CD1c-positive myeloid dendritic cell (primary cell): ENCODE measurements around the gene CLDN5.
"Not testable (repeated sequence)": the region's sequence is repeated elsewhere in the genome, so short reads cannot be mapped to it uniquely, and the experiment has no call there.

Experiments
- DNase-seq: peaks from one replicate; pipeline ENCODE4 v3.0.0-alpha.2; 2016; ENCODE audit errors: extremely low spot score

CLDN5 gene

DNA sequence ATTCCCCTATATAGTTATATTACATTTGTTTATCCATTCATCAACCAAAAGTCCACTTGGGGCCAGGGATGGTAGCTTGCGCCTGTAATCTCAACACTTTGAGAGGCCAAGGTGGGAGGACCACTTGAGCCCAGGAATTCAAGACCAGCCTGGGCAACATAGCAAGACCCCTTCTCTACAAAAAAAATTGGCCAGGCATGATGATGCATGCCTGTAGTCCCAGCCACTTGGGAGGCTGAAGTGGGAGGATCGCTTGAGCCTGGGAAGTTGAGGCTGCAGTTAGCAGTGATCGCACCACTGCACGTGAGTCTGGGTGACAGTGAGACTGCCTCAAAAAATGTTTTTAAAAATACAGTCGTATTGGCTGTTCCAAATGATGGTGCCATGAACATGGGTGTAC, 24.2 kb upstream of the CLDN5 start:
- DNase-seq: not testable (repeated sequence)

DNA sequence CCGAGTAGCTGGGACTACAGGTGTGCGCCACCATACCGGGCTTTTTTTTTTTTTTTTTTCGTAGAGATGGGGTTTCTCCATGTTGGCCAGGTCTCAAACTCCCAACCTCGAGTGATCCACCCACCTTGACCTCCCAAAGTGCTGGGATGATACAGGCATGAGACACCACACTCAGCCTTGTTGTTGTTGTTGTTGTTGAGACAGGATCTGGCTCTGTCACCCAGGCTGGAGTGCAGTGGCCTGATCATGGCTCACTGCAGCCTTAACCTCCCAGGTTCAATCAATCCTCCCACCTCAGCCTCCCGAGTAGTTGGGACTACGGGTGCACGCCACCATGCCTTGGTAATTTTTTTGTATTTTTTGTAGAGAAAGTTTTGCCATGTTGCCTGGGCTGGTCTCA, 23.4 kb upstream of the CLDN5 start:
- no peak for DNase-seq

DNA sequence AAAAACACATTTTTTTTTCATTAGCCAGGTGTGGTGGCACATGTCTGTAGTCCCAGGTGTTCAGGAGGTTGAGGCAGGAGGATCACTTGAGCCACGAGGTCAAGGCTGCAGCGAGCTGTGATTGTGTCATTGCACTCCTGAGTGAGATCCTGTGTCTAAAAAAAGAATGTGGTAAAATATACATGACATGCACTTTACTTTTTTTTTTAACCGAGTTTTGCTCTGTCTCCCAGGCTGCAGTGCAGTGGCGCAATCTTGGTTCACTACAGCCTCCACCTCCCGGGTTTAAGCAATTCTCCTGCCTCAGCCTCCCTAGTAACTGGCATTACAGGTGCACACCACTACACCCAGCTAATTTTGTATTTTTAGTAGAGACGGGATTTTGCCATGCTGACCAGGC, 22.5 kb upstream of the CLDN5 start:
- no peak for DNase-seq

DNA sequence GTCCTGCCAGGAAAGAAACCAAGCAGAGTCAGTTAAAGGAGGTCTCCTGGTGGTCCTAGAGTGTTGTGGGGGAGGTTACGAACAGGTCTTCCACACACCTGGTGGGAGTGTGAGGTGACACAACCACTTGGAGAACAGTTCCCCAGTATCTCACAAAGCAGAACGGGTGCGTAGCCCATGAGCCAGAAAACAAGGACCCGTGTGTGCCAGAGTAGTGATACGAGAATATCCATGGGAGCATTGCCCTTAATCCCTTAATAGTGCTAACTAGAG, 21.7 kb upstream of the CLDN5 start:
- DNase-seq: no peak

DNA sequence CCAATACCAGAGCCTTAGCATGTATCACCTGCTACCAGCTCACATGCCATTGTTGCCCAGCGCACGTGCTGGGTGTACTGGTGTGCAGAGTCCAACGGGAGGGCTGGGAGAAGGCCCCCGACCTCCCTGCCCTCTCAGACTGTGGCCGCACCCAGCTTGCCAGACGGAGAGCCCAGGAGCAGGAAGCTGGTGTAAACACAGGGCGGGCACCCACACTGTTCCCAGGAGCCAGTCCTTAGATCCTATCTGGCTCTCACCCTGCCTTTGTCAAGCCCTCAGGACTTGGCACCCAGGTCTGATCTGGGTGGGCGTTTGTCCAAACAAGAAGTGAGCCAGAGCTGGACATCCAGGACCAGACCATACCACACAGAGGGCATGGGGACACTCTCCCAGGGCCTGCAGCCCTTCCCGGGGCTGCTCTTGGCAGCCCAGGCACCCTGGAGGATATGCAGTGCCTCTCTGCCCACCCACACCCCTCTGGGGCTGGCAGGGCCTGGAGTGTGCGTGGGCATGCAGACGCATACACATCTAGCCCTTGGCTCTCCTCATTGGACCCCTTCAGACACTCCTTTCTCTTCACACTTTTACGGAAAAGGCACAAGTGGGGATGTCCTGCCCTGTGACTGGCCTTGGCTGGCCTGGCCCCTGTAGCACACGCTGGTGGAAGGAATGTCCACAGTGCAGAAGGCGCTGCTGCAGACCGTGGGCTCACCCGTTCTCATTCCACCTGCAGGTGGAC, 19.9 kb upstream of the CLDN5 start:
- no peak for DNase-seq

DNA sequence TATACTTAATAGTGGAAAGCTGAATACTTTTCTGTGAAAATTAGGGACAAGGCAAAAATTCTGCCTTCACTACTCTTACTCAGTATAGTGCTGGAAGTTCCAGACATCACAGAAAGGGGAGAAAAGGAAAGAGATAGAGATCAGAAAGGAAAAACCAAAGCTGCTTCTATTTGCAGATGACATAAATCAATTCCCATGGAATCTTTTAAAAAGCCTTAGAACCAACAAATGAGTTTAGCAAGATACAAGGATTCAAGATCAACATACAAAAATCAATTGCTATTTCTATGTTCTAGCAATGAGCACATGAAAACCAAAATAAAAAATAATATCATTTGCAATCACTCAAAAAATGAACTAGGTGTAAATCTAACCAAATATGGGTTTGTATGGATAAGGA, 16.2 kb upstream of the CLDN5 start:
- DNase-seq: no peak

DNA sequence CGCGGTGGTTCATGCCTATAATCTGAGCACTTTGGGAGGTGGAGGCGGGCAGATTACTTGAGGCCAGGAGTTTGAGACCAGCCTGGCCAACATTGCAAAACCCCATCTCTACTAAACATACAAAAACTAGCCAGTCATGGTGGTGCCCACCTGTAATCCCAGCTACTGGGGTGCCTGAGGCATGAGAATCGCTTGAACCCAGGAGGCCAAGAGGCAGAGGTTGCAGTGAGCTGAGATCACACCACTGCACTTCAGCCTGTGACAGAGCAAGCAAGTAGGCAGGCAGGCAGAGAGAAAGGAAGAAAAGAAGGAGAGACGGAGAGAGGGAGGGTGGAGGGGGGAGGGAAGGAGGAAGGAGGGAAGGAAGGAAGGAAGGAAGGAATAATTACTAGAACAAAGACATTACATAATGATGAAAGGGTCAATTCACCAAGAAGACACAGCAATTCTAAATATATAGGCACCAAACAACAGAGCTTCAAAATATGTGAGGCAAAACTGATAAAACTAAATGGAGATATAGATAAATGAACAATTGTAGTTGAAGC, 13.8 kb upstream of the CLDN5 start:
- no peak for DNase-seq

DNA sequence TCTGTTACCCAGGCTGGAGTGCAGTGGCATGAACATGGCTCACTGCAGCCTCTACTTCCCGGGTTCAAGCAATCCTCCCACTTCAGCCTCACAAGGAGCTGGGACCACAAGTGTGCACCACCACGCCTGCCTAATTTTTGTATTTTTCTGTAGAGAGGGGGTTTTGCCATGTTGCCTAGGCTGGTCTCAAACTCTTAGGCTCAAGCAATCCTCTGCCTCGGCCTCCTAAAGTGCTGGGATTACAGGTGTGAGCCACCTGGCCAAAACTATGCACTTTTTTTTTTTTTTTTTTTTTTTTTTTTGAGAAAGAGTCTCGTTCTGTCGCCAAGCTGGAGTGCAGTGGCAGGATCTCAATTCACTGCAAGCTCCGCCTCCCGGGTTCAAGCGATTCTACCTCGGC, 12.4 kb upstream of the CLDN5 start:
- no peak for DNase-seq

DNA sequence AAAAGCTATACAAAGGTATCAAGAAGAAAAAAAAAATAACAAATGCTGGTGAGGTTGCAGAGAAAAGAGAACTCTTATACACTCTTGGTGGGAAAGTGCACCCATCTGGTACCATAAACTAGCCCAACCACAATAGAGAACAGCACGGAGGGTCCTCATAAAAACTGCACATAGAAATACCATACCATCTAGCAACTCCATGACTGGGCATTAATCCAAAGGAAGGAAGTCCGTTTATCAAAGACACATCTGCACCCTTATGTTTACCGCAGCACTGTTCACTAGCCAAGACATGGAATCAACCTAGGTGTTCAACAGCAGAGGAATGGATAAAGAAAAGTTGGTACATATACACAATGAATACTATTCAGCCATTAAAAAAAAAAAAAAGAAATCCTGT, 10.8 kb upstream of the CLDN5 start:
- no peak for DNase-seq

DNA sequence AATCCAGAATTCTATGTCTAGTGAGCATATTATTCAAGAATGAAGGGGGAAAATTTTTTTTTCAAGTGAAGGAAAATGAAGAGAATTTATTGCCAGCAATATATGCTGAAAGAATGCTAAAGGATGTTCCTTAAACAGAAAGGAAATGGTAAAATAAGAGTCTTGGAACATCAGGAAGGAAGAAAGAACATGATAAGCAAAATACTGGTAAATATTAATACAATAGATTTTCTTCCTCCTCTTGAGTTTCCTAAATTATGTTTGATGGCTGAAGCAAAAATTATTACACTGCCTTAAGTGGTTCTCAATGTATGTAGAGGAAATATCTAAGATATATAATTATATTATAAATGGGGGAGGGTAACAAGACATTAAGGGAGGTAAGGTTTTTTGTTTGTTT, 9.6 kb upstream of the CLDN5 start:
- DNase-seq: no peak

DNA sequence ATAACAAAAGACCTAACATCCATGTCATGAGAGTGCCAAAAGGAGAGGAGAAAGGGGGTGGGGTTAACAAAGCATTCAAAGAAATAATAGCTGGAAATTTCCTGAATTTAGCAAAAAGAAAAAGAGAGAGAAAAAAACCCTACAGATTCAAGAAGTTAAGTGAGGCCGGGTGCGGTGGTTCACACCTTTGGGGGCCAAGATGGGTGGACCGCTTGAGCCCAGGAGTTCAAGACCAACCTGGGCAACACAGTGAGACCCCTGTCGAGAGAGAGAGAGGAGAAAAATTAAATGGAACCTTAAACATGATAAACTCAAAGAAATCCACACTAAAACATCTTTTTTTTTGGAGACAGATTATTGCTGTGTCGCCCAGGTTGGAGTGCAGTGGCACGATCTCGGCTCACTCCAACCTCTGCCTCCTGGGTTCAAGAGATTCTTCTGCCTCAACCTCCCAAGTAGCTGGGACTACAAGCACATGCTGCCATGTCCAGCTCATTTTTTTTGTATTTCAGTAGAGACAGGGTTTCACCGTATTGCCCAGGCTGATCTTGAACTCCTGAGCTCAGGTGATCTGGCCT, 8.9 kb upstream of the CLDN5 start:
- DNase-seq: no peak

DNA sequence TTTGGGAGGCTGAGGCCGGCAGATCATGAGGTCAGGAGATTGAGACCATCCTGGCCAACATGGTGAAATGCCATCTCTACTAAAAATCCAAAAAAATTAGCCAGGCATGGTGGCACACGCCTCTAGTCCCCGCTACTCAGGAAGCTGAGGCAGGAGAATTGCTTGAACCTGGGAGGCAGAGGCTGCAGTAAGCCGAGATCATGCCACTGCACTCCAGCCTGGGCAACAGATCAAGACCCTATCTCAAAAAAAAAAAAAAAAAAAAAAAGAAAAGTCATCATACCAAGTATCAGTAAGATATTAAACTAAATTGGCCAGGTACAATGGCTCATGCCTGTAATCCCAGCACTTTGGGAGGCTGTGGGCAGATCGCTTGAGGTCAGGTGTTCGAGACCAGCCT, 7.1 kb upstream of the CLDN5 start:
- not testable (repeated sequence) for DNase-seq

DNA sequence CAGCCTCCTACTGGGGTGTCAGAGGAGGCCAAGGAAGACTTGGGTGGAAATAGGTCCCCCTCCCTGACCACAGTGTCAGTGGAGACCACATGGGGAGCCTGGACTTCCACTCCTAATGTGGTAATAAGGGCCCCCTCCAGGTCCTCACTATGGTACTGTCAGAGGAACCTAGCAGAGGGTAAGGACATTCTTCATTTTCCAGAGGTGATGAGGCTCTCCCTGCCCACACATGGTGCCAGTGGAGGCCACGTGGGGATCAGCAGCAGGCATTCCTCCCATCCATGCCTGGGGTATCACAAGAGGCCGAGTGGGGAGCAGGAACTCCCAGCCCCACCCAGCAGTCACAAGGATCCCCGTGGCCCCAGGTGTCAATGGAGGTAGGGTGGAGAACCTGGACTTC, 6.5 kb upstream of the CLDN5 start:
- DNase-seq: no peak

DNA sequence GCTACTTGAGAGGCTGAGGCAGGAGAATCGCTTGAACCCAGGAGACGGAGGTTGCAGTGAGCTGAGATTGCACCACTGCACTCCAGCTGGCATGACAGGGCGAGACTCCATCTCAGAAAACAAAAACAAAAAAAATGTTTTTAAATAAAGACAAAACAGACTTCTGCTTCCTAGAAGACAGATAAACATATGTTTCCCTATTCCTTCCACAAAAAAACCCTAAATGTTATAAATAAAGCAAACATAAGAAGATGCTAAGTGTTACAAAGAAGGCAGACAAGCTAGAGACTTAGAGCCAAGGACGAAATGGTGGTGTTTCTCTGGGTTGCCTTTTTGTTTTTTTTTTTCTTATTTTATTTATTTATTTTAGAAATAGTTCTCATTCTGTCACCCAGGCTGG, 5.6 kb upstream of the CLDN5 start:
- no peak for DNase-seq

DNA sequence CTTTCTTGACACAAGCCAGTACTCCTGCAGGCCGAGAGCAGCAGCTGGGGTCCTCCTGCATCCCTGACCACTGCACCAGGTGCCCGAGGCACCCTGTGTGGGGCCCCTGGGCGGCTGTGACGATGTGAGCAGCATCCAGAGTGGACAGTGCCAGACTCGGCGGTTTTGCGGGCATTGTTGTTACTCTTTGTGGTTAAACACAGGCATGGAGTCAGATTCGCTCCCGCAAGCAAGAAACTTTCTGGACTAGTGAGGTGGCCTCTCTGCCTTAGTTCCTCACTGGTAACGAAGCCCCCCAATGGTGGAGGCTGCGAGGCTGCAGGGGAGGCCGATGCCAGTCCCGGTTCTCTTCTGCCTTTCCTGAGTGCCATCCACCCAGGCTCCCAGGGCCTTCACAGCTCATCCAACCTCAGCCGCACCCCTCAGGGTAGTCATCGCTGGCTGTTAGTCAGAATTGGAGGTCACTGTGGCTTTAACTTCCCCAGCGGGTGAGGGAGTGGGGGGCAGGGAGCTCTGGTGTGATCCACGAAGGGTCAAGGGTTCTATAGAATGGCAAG, 3.7 kb upstream of the CLDN5 start:
- no peak for DNase-seq

DNA sequence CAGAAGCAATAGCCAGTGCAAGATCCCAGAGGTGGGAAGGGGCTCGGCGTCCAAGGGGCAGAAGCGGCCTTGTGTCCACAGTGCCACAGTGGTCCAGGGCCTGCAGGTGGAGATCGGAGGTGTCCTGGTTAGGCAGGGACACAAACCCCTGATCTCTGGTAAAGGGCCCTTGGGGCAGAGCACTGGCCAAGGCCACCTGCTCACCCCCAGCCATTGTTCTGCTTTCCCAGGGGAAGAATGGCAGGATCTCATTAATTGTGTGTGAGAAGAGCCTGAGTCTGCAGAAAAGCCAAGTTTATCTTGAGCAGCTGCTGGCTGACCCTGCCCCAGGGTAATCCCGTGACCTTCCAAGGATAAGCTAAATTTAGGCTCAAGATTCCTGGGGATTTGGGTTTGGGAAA, 3.1 kb upstream of the CLDN5 start:
- DNase-seq: no peak

DNA sequence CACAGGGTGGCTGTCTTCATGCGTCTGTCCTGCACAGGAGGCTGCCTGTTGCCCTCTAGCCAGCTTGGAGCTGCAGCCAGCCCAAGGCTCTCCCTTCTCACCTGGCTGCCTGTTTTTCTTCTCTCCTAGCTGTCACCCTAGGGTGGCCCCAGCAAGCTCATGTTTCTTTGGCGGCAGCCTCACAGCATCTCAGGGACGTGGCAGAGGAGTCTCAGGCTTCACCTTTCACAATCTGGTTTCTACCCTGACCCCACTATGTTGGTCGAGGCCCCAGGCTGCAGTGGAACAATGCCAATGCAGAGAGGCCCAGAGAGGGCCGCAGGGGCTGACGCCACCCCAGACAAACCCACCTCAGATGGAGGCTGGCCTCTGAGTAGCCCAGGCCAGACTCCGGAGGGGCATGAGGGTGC, 2.5 kb upstream of the CLDN5 start:
- DNase-seq: no peak

DNA sequence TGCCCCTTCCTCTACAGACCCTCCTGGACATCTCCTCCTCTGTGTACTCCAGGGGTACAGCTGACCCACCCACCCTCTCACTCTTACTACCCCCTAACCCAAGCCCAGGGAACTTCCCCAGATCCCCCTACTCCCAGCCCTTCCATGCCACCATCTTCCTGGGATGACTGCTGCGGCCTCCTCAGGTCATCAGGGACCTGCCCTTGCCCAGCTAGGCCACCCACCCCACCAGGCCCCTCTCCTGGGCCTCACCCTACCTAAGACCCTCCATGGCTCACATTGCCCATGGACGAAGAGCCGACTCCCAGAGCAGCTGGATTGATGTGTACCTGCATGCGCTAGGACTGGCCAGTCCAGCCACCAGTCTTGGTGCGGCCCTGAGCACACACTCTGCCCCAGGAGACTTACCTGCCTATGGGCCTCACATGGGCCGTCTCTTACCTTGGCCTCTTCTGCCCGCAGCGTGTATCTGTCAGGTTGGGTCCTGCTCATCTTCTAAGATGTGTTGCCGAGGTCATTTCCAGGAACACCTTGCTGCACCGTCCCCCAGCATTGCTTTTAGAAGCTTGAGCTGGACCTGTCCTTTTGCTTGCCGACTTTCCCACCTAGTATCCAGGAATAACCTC, 2.0 kb upstream of the CLDN5 start:
- no peak for DNase-seq

DNA sequence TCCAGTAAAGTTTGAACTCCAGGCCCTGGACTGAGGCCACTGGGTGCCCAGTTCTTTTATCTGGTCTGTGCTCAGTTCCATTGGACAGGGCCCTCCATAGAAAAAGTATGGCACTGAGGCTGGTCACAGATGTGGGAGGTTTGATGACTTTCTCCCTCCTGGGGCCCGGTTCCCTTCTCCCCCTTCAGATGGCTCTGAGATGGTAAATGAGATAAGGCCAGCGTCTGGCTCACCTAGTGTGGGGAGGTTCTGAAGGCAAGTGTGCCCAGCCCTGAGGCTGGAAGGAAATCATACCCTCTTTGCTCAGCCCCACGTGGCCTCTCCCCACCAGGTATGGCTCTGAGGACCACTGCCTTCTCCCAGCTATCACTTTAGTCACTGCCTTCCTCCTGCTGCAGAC, 1.5 kb upstream of the CLDN5 start:
- DNase-seq: no peak

DNA sequence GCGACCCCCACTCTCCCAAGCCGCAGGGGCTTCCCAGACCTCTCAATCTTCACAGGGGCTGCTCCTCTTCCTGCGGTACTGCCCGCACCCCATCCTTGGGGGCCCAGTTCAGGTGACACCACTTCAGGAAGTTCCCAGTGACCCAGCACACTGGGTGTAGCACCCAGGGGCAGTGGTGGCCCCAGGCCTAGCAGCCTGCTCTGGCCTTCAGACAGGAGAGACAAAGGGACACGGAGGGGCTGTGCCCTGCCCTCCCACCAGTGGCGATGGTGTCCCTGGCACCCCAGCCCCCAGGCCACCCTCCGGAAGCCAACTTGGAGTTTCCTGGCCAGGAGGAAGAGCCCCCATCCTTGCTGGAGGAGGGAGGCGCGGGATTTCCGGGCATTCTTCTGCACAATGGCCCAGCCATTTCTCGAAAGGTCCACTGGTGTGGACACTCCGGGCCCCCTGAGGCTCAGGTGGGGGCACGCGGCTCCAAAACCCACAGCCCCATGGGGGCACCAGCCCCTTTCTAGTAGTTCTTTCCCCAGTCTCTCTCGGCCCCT, 978 bp upstream of the CLDN5 start:
- DNase-seq: no peak

DNA sequence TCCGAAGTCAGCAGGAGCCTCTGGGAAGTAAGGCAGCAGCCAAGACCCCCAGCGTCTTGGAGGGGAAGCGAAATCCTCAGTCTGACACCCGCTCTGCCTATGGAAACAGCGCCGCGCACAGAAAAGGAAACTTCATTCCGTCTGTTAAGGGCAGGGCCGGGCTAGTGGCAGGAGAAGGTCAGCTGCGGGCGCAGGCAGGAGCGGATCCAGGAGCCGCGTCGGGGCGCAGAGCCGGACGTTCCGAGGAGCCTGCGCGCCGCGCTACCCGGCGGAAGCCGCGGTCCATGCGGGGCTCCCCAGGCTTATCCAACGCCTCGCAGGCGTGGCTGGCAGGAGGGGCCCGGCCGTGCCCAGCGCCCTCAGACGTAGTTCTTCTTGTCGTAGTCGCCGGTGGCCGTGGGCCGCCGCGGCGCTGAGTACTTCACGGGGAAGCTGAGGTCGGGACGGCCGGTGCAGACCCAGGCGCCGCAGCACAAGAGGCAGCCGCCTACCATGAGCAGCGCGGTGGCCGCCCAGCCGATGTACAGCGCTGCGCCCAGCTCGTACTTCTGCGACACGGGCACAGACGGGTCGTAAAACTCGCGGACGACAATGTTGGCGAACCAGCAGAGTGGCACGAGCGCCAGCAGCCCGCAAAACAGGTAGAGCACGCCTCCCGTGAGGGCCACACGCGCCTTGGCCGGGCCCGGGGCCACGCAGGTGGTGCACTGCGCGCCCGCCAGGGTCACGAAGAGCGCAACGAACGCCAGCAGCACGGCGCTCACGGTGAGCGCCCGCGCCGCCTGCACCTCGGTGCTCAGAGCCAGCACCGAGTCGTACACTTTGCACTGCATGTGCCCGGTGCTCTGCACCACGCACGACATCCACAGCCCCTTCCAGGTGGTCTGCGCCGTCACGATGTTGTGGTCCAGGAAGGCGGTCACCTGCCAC, 705 bp downstream of the CLDN5 start:
- DNase-seq: no peak

DNA sequence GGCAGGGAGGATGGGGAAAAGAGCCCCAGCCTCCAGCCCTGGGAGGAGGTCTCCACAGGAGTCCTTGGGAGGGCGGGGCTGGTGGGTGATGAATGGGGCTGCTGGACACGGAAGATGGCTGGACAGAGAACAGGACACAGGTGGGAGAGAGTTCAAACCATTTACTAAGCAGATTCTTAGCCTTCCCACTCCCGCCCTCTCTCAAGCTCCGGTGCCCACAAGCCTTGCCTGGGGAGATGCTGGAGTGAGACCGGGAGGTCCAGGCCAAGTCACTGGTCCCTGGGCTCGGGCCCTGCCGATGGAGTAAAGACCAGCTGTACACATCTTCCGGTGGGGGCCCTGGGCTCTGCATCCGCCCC, 1.4 kb downstream of the CLDN5 start:
- DNase-seq: no peak
